NK-92 treated with Interleukin-12 subunit alpha and Interleukin-12 subunit beta, amount 100 ng/mL, for 24 hours (cell line): ENCODE data around the gene TM4SF18.
"Not testable (repeated sequence)": the region's sequence is repeated elsewhere in the genome, so short reads cannot be mapped to it uniquely, and the experiment has no call there.

Source experiments
- DNase-seq: peaks from one replicate; lab custom pipeline; 2025; lab: John Stamatoyannopoulos, UW

TM4SF18 gene

GRCh38 chr3:149333176-149333859 lies at the start of gene TM4SF18:
TSS of gene TM4SF18 (minus strand) at chr3:149333636. CDS start at chr3:149333382, 254 bp downstream.
- no peak for DNase-seq

GRCh38 chr3:149382518-149382917 lies 49.1 kb upstream of the TM4SF18 start:
- DNase-seq = no peak

GRCh38 chr3:149382101-149382467 lies 48.6 kb upstream of the TM4SF18 start:
- no peak for DNase-seq

- no peak for DNase-seq
Measured at GRCh38 chr3:149381173-149382100, 48.0 kb upstream of the TM4SF18 start.

GRCh38 chr3:149380220-149380619 lies 46.8 kb upstream of the TM4SF18 start:
- DNase-seq = not testable (repeated sequence)

- DNase-seq = no peak
Measured at GRCh38 chr3:149378478-149379309, 45.3 kb upstream of the TM4SF18 start.

- DNase-seq = no peak
Measured at GRCh38 chr3:149377408-149378364, 44.2 kb upstream of the TM4SF18 start, which contains the start of gene TM4SF1. TSS of gene TM4SF1 (minus strand) at chr3:149377649. CDS start at chr3:149377547, 102 bp downstream.

GRCh38 chr3:149376718-149377407 lies 43.4 kb upstream of the TM4SF18 start:
- DNase-seq = no peak

GRCh38 chr3:149375501-149376196 lies 42.2 kb upstream of the TM4SF18 start:
- DNase-seq = no peak

GRCh38 chr3:149374793-149375500 lies 41.5 kb upstream of the TM4SF18 start:
- DNase-seq = no peak

- DNase-seq = no peak
Measured at GRCh38 chr3:149374391-149374790, 41.0 kb upstream of the TM4SF18 start.

- no peak for DNase-seq
Measured at GRCh38 chr3:149373235-149374125, 40.0 kb upstream of the TM4SF18 start.

GRCh38 chr3:149371723-149372114 lies 38.3 kb upstream of the TM4SF18 start:
- no peak for DNase-seq

- no peak for DNase-seq
Measured at GRCh38 chr3:149371001-149371722, 37.7 kb upstream of the TM4SF18 start.

GRCh38 chr3:149369991-149370866 lies 36.8 kb upstream of the TM4SF18 start:
- no peak for DNase-seq
